GM12872 (cell line): Measurements from ENCODE around the gene SRBD1.

Experiments
- CTCF ChIP-seq: IDR thresholded peaks from 3 replicates; pipeline ENCODE4 v1.5.1; 2011; ENCODE audit warnings: low read depth, mild to moderate bottlenecking, low read length, moderate library complexity; ENCODE audit not compliant: insufficient read depth

The SRBD1 gene

GRCh38 chr2:45577441-45577840 is 33.6 kb downstream of the SRBD1 start:
- TF ChIP-seq CTCF = no peak

GRCh38 chr2:45575881-45576280 is 35.2 kb downstream of the SRBD1 start:
- no peak for TF ChIP-seq CTCF

- no peak for TF ChIP-seq CTCF
Measured at GRCh38 chr2:45572979-45573378, 38.1 kb downstream of the SRBD1 start.

- no peak for TF ChIP-seq CTCF
Measured at GRCh38 chr2:45571940-45572339, 39.1 kb downstream of the SRBD1 start.

GRCh38 chr2:45570671-45571334 is 40.3 kb downstream of the SRBD1 start:
- no peak for TF ChIP-seq CTCF

- no peak for TF ChIP-seq CTCF
Measured at GRCh38 chr2:45568935-45569334, 42.1 kb downstream of the SRBD1 start.

GRCh38 chr2:45567974-45568789 is 42.9 kb downstream of the SRBD1 start:
- no peak for TF ChIP-seq CTCF
